Panc1 (cell line): ENCODE measurements around the gene FRRS1L.

Experiments
- POLR2AphosphoS5 ChIP-seq: IDR thresholded peaks from 2 replicates; pipeline ENCODE4 v1.6.1; 2012; ENCODE audit warnings: mild to moderate bottlenecking, low read depth, low read length, moderate library complexity
- REST ChIP-seq, 2 experiments: IDR thresholded peaks; 2 replicates each; pipeline ENCODE4 v1.6.1; 2011 to 2012; ENCODE audit warnings: low read depth in 2 of 2, control low read depth in 1 of 2, low read length in 1 of 2, mild to moderate bottlenecking in 1 of 2, moderate library complexity in 1 of 2; ENCODE audit not compliant: insufficient read depth in 1 of 2
- SIN3A ChIP-seq: IDR thresholded peaks from 2 replicates; pipeline ENCODE4 v1.6.1; 2012; ENCODE audit warnings: low read depth, mild to moderate bottlenecking, low read length, moderate library complexity, borderline replicate concordance; ENCODE audit not compliant: insufficient read depth
- TCF7L2 ChIP-seq: IDR thresholded peaks from 2 replicates; pipeline ENCODE4 v1.6.1; 2011; ENCODE audit warnings: mild to moderate bottlenecking, low read depth, low read length, inconsistent platforms
- TF ChIP-seq, protein P1 (sequence below): fragments of 450-650 bp; IDR thresholded peaks from 2 replicates; pipeline ENCODE4 v1.5.1; 2017; ENCODE audit warnings: mild to moderate bottlenecking

DNA sequence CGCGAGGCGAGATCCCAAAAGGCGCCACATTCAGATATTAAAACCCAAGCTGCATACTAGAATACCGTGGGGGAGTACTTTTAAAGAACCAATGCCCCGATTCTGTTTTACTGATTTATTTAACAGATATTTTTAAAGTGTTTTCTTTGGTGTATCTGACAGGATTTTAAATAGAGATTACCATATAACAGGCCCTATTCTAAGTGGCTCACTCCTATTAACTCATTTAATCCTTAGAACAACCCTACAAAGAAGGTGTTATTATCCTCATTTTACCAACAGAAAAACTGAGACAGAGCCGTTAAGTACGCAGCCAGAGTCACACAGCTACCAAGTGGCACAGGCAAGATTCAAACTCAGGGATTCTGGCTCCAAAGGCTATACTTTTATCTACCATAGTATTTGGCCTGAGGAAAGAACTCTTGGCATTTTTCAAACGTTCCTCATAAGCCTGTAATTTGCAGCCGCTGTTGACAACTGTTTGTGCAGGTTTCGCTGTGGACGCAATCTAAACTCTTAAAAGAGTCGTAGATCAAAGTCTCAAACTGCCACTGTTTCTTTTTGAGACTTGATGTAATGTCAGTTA, 46.8 kb downstream of the FRRS1L start:
- TF ChIP-seq, protein P1, sequence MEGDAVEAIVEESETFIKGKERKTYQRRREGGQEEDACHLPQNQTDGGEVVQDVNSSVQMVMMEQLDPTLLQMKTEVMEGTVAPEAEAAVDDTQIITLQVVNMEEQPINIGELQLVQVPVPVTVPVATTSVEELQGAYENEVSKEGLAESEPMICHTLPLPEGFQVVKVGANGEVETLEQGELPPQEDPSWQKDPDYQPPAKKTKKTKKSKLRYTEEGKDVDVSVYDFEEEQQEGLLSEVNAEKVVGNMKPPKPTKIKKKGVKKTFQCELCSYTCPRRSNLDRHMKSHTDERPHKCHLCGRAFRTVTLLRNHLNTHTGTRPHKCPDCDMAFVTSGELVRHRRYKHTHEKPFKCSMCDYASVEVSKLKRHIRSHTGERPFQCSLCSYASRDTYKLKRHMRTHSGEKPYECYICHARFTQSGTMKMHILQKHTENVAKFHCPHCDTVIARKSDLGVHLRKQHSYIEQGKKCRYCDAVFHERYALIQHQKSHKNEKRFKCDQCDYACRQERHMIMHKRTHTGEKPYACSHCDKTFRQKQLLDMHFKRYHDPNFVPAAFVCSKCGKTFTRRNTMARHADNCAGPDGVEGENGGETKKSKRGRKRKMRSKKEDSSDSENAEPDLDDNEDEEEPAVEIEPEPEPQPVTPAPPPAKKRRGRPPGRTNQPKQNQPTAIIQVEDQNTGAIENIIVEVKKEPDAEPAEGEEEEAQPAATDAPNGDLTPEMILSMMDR: no peak
- TF ChIP-seq TCF7L2 (no peak), POLR2AphosphoS5 (0 out of 2 replicates have a peak, but pooled peaks have one; percentile 24), SIN3A (no peak), REST (IDR thresholded peaks at IDR 0.05; ENCODE audit: insufficient read depth in 1 of 2, low read depth in 2 of 2, low read length in 1 of 2) (no peak)
